Stimulated activated CD4-positive, alpha-beta T cell treated with anti-CD3 and anti-CD28 coated beads, TNF-alpha, amount 100 ng/mL, for 4 hours (primary cell): Measurements from ENCODE around the gene RILP.

Experiments
- DNase-seq, 3 experiments: peaks; one replicate each; pipeline ENCODE4 v3.0.0-alpha.2; 2020; ENCODE audit warnings: low read depth in 3 of 3

The RILP gene

GRCh38 chr17:1648173-1648962 lies 1.3 kb downstream of the RILP start:
- DNase-seq: no peak

DNA sequence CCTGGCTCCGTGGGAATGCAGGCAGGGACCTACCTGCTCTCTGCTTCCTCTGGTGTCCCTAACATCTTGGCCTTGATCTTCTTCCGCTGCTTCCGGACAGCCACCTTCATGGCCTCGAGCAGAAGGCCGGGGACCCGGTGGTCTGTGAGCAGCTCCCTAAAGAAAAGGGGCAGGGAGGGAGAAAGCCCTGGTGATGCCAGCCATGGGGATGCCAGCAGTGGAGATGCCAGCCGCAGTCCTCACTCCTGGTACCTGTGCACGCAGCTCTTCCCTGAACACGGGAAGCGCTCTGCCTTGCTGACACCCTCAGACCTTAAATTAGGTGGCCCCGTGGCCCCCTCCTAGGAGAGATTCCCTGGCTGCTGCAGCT lies 1.9 kb downstream of the RILP start:
- no peak for DNase-seq

GRCh38 chr17:1646199-1646875 lies 3.3 kb downstream of the RILP start:
- DNase-seq: no peak

GRCh38 chr17:1645207-1646171 lies 4.2 kb downstream of the RILP start, which contains the start of gene SCARF1:
Gene SCARF1 (minus strand): TSS chr17:1645732. CDS start chr17:1645697, 35 bp downstream.
- no peak for DNase-seq

- DNase-seq: no peak
Observed at GRCh38 chr17:1644493-1645206, 5.0 kb downstream of the RILP start.

GRCh38 chr17:1643999-1644492 lies 5.6 kb downstream of the RILP start:
- no peak for DNase-seq

GRCh38 chr17:1643293-1643998 lies 6.2 kb downstream of the RILP start:
- peak in 2 of 3 experiments; percentile 37 to 48 for DNase-seq

DNA sequence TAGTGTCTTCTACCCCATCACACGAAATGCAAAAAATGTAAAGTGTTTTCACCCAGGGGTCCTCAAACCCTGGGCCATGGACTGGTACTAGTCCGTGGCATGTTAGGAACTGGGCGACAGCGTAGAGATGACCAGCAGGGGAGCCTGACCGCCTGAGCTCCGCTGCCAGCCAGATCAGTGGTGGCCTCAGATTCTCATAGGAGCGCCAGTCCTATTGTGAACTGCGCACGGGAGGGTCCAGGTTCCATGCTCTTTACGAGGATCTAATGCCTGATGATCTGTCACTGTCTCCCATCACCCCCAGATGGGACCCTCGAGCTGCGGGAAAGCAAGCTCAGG lies 8.6 kb downstream of the RILP start:
- DNase-seq: no peak

DNA sequence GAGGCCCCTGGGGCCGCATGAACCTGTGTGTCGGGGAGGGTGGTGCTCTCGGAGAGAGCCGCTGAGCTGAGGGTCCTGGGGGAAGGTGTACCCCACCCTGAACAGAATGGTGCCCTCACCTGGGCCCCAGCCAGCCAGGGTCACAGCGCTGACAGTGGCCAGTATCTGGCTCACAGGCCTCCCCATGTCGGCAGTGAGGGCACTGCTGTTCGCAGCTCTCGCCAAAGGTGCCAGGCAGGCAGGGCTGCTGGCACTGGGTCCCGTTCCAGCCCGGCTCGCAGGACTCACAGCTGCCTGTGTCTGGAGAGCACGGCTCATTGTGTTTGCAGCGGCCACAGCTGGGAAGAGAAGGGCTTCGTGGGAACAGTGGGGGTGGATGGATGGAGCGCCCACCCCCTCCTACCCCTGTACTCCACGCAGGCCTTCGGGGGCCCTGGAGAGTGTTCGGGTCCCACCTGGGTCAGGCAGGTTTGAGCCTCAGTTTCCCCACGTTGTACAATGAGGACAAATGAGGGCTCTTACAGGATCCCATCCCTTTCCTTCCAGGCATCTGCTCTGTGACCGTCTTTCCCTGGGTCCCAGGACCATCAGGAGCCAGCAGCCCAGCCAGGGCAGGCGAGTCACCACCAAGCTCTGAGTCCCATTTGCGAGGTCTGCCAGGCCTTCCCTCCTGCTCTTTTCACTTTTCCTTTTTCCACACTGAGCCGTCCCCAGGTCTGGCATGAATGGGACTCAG lies 9.2 kb downstream of the RILP start:
- DNase-seq: no peak

DNA sequence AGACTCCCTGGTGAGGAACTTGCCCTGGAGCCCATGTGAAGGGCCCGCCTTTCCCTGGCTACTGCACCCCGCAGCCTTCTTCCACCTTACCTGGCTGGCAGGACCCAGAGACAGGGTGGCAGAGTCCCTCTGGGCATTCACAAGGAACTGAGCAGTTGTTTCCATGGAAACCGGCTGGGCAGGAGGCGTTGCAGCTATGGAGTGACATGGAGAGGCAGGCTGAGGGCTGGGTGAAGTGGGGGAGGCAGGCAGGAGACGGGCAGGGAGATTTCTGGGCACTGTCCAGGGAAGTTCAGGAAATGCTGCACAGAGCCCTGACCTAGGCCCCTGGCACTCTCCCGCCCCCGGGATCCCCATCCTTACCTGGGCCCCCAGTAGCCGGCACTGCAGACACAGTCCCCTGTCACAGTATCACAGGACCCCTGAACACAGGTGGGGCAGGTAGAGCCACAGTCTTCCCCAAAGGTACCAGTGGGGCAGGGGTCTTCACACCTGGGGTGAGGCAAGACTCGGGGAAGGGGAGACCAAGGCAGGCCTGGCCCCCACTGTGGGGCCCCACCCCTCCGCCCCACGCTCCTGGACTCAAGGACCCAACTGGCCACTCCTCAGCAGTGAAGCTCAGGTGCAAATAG lies 10.0 kb downstream of the RILP start:
- no peak for DNase-seq

- DNase-seq: no peak
Observed at GRCh38 chr17:1638624-1639300, 10.9 kb downstream of the RILP start.

DNA sequence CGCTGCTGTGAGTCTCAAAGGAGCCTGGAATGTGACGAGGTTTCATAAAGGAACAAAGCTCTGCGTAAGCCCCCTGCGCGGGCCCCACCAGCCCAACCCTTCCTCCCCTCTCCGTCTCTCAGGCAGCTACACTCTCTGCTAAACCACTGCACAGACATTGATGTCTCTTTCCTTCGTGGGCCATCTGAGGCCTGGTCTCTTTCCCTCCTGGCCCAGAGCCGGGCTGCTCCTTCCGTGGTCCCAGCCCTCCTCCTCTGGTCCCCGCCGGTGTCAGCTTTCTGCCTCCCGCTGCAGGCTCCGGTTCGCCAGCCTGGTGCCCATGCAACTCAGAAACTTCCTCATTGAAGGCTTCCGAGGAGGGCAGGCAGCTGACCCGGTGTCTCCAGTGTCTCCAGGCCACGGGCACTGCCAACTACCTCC lies 11.5 kb downstream of the RILP start:
- no peak for DNase-seq

DNA sequence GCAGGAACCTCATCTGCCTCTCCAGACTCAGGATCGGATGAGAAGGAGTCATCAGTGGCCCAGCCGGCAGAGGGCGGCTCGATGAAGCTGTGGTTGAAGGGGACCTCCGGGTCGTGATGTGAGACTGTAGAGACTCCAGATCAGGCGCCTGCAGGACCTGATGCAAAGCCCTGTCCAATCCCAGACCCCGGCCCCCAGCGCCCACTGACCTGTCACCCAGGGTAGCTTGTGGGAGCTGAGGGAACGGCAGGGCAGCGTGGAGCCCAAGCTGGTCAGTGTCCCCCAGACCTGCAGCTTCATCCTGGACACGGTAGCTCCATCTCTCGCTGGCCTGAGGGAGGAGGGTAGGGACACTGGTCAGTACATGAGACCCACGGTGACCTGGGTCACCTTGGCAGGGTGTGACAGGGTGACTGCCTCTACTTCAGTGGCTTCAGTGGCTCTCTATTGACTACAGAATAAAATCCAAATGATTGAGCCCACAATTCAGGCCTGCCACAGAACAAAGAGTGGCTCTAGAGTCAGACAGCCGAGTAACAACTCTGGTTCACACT lies 12.9 kb downstream of the RILP start:
- no peak for DNase-seq

DNA sequence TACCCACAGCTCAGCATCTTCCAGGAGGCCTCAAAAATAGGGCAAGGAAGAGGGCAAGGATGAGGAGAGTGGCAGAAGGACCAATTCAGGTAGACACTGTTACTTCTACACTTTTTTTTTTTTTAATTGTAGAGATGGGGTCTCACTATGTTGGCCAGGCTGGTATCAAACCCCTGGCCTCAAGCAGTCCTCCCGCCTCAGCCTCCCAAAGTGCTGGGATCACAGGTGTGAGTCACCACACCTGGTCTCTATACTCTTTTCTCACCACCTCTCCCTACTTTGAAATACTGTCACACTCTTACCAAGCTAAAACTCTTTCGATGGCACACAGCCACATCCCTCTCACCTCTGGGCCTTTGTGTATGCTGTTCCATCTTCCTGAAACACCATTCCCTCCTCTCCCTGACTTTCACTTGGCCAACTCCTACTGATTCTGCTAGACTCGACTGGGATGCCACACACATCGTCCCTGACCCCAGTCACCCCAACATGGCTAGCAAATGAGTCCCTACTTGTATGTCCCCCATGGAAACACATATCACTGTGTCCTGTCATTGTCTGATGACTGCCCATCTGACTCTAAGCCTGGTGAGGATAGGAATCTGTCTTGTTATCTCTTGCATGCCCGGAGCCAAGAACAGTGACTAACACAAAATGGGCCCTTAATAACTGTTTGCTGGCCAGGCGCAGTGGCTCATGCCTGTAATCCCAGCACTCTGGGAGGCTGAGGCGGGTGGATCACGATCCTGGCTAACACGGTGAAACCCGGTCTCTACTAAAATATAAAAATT lies 13.8 kb downstream of the RILP start:
- DNase-seq: no peak

DNA sequence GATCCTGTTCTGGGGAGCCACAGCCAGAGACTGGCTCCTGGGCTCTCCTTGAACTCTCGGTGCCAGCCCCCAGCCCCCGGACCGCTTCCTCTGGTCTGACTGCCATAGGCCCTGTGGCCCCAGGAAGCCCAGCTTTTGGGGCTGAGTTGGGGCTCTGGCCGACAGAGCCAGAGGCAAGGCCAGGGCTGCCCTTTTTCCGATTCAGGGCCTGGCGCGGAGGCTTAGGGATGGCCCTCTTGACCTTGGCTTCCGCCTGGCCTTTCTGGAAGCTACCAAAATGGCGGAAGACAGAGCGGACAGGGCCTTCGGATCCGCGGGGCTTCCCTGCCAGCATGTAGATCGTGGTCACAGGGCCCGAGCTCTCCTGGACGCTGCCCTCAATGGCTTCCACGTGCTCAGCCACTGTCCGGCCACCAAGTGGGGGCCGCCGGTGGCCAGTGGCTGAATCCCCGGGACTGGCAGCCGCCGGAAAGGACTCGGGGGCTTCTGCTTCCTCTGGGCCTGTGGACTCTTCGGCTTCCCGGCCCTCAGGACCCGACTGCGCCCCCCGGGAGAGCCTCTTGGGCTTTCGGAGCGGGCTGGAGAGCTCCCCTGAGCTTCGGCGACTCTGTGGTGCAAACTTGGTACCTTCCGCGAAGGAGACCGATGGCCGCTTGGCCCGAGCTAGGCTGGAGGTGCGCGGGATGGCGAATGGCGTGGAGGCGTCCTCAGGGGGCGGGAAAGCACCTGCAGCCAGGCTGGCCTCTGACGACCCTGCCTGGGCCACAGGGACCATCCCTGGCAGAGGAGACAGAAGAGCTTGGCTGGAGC lies 14.6 kb downstream of the RILP start:
- DNase-seq: no peak

- no peak for DNase-seq
Observed at GRCh38 chr17:1630662-1631061, 19.0 kb downstream of the RILP start.
